Nephron progenitor cell (in vitro differentiated cells): Measurements from ENCODE around the gene CDC34.

Experiments
- DNase-seq: peaks from one replicate; pipeline ENCODE4 v3.0.0; 2021
- H3K27ac Mint-ChIP-seq: 2 replicates; pipeline ENCODE4 v1.8.0; 2021; ENCODE audit warnings: mild to moderate bottlenecking, moderate library complexity, mixed read lengths
- H3K27me3 Mint-ChIP-seq: 2 replicates; pipeline ENCODE4 v1.8.0; 2021; ENCODE audit warnings: mild to moderate bottlenecking, low read depth, mixed read lengths; ENCODE audit not compliant: poor library complexity
- H3K36me3 Mint-ChIP-seq: 2 replicates; pipeline ENCODE4 v1.8.0; 2021; ENCODE audit warnings: low read depth, mixed read lengths
- H3K4me1 Mint-ChIP-seq: 2 replicates; pipeline ENCODE4 v1.8.0; 2021; ENCODE audit warnings: mixed read lengths
- H3K4me3 Mint-ChIP-seq: 2 replicates; pipeline ENCODE4 v1.8.0; 2021; ENCODE audit warnings: mild to moderate bottlenecking, moderate library complexity, mixed read lengths
- H3K9me3 Mint-ChIP-seq: 2 replicates; pipeline ENCODE4 v1.8.0; 2021; ENCODE audit warnings: mild to moderate bottlenecking, moderate library complexity, mixed read lengths
- TF ChIP-seq, protein P1 (sequence below): fragments of 200-600 bp; sonication (generic); IDR thresholded peaks from 2 replicates; pipeline ENCODE4 v1.5.0; 2021; ENCODE audit warnings: antibody characterized with exemption

CDC34 gene

DNA sequence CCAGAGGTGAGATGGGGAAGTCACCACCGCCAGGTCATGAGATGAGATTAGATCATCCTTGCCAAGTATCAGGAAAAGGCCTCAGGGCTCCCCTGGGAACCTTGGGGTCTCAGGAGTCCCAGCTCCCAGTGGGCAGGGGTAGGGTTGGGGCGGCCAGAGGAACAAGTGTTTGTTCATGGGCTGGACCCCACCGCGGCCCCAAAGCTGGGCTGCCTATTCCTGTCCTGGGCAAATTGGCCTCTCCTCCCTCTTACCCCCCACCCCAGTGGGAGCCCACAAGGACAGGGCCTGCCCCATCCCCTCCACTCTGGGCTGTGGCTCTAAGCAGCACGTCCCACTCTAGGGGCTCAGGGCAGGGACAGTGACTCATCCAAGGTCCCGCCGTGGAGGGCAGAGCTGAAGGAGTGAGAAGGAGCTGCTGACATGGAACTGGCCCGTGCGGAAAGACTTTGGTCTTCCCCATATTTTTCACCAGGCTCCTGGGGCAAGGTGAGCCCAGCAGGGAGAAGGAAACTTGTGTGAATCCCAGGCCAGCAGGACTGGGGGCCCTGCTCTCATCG lies 54.1 kb downstream of the CDC34 start:
- peaks cover 29% of the 10 kb centered on the region for H3K27me3 Mint-ChIP-seq
- H3K27ac Mint-ChIP-seq, result no peak overlapping the region
- DNase-seq, result no peak
- no peaks in the 10 kb centered on the region for H3K36me3 Mint-ChIP-seq
- no peaks in the 10 kb centered on the region for H3K9me3 Mint-ChIP-seq
- TF ChIP-seq, protein P1, sequence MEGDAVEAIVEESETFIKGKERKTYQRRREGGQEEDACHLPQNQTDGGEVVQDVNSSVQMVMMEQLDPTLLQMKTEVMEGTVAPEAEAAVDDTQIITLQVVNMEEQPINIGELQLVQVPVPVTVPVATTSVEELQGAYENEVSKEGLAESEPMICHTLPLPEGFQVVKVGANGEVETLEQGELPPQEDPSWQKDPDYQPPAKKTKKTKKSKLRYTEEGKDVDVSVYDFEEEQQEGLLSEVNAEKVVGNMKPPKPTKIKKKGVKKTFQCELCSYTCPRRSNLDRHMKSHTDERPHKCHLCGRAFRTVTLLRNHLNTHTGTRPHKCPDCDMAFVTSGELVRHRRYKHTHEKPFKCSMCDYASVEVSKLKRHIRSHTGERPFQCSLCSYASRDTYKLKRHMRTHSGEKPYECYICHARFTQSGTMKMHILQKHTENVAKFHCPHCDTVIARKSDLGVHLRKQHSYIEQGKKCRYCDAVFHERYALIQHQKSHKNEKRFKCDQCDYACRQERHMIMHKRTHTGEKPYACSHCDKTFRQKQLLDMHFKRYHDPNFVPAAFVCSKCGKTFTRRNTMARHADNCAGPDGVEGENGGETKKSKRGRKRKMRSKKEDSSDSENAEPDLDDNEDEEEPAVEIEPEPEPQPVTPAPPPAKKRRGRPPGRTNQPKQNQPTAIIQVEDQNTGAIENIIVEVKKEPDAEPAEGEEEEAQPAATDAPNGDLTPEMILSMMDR, result no peak
- peaks cover 7% of the 10 kb centered on the region for H3K4me1 Mint-ChIP-seq
- no peak overlapping the region for H3K4me3 Mint-ChIP-seq

DNA sequence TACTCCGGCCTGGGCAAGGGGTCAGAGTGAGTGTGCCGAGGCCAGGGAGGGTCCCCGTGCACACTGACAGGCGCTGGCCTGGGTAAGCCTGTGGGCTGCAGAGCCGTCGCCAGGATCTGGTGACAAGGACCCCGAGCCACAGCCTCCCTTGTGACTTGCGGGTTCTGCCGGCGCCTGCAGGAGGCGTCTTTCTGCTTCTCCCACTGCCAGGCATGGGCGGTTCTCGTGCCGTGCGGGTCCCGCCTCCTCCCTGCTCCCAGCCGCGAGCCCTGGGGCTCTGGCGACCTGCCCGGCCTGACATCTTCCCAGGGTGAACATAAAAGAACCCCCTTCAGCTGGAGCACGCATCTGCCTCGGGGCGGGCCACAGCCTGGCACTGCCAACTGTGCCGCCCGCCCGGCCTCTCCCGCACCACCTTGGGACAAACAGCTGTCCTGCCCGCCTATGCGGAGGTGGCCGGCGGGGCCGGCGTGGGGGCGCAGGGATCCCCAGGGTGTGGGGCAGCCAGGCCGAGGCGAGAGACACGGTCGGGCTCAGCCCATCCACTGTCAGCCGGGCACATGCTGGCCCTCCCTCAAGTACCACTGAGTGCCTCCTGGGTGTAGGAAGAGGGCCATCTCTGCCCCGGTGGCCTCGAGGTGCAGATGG lies 56.7 kb downstream of the CDC34 start:
- H3K36me3 Mint-ChIP-seq, result no peaks in the 10 kb centered on the region
- no peak overlapping the region for H3K4me3 Mint-ChIP-seq
- TF ChIP-seq, protein P1, result peak; percentile 40
- DNase-seq, result peak; percentile 72
- peaks cover 54% of the 10 kb centered on the region for H3K27me3 Mint-ChIP-seq
- no peak overlapping the region for H3K27ac Mint-ChIP-seq
- H3K9me3 Mint-ChIP-seq, result no peaks in the 10 kb centered on the region
- peaks cover 7% of the 10 kb centered on the region for H3K4me1 Mint-ChIP-seq

DNA sequence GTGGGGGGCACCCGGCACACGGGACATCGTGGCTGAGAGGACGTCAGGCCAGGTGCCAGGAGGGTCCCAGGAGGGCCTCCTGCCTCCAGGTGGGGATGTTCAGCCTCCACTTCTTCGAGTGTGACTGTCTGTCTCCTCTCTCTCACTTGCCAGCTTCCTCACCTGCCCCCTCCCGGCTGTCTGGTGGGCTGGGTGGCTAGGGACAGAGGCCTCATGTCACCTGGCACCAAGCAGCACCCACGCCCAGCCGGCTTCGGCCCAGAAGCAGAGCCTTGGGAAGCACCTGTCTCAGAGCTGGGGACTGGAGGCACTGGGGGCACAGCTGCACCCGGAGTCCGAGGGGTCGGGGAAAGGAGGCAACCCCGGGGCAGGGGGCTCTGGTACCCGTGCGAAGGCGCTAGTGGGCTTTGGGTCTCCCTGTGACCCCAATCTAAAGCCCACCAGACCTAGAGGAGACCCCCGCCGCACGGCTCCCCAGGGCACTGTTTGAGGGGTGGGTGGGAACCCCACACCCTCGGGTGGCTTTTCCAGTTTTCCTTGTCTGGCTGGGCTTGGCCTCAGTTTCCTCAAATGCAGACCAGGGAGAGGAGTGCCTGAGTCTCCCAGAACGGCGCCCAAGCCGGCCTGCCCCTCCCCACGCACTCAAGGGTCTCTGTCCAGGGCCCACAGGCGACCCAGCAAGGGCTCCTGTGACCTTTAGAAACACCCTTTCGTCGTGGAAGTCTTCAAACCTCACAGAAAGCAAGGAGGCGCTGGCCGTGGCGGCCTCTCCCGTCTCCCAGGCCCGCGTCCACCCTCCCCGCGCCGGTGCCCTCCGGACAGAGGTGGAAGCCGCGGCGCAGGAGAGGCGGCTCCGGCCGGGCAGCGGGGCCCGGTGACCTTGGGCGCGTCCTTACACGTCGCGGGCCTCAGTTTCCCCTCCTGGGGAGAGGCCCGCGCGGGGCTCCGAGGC lies 57.5 kb downstream of the CDC34 start:
- H3K27ac Mint-ChIP-seq, result no peak overlapping the region
- peaks cover 59% of the 10 kb centered on the region for H3K27me3 Mint-ChIP-seq
- DNase-seq, result peak; percentile 45
- H3K36me3 Mint-ChIP-seq, result no peaks in the 10 kb centered on the region
- peak overlapping the region; percentile 40 for H3K4me3 Mint-ChIP-seq
- peaks cover 2% of the 10 kb centered on the region for H3K4me1 Mint-ChIP-seq
- TF ChIP-seq, protein P1, result no peak
- H3K9me3 Mint-ChIP-seq, result no peaks in the 10 kb centered on the region

DNA sequence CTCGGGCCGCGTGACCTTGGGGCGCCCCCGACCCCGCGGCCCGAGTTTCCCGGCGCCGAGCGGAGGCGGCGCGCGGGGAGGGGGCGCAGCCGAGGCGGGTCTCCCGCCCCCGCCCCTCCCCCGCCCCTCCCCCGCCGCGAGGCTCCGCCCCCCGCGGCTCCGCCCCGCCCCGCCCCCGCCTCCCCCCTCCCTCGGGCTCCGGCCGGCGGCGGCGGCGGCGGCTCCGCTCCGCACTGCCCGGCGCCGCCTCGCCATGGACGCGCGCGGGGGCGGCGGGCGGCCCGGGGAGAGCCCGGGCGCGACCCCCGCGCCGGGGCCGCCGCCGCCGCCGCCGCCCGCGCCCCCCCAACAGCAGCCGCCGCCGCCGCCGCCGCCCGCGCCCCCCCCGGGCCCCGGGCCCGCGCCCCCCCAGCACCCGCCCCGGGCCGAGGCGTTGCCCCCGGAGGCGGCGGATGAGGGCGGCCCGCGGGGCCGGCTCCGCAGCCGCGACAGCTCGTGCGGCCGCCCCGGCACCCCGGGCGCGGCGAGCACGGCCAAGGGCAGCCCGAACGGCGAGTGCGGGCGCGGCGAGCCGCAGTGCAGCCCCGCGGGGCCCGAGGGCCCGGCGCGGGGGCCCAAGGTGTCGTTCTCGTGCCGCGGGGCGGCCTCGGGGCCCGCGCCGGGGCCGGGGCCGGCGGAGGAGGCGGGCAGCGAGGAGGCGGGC lies 58.3 kb downstream of the CDC34 start, which contains the start of gene HCN2:
TSS of gene HCN2 (plus strand) at position 189 of the 703 bp plus-strand sequence. CDS start at position 254, 65 bp downstream.
- DNase-seq, result no peak
- Mint-ChIP-seq H3K27me3 (peaks cover 66% of the 10 kb centered on the region), H3K27ac (no peak within 1 kb of the TSS), H3K4me1 (no peaks in the 10 kb centered on the region), H3K36me3 (no peaks in the 10 kb centered on the region), H3K4me3 (peak within 1 kb of the TSS; percentile 40), H3K9me3 (no peaks in the 10 kb centered on the region)
- TF ChIP-seq, protein P1, result no peak

DNA sequence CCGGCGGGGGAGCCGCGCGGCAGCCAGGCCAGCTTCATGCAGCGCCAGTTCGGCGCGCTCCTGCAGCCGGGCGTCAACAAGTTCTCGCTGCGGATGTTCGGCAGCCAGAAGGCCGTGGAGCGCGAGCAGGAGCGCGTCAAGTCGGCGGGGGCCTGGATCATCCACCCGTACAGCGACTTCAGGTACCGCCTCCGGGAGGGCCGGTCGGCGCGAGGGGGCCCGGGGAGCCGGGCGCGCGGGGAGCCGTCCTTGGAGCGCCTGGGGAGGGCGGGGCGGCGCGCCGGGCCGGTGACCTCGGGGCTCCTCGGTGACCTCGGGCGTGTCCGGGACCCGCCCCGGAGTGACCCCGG lies 58.8 kb downstream of the CDC34 start:
- H3K9me3 Mint-ChIP-seq, result no peaks in the 10 kb centered on the region
- no peaks in the 10 kb centered on the region for H3K36me3 Mint-ChIP-seq
- TF ChIP-seq, protein P1, result no peak
- H3K27me3 Mint-ChIP-seq, result peaks cover 71% of the 10 kb centered on the region
- no peak overlapping the region for H3K27ac Mint-ChIP-seq
- H3K4me1 Mint-ChIP-seq, result no peaks in the 10 kb centered on the region
- DNase-seq, result peak; percentile 39
- no peak overlapping the region for H3K4me3 Mint-ChIP-seq
